ENCODE results near the gene SLC35F5.

DNA sequence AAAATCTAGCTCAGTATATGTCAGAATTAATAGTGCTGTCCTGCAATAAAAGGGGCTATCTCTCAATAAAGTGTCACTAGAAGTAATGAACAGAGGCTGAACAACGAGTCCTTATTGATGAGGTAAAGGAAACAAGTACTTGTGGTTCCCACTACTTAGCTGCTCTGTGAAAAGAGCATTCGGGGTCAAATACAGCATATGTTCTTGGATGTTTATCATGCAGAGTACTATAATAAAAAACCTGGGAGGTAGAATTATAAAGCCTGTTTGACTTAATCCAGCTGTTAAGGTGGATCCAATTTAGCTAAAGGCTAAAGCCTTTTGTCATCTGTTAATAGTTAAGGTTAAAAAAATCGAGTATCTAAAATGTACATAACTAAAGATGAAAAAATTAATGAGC, 32.4 kb downstream of the SLC35F5 start:
- no peak for TF ChIP-seq YY1 (IDR thresholded peaks at IDR 0.05; ENCODE audit: insufficient read depth, insufficient read length)
- no peak for TF ChIP-seq ZNF274 (IDR thresholded peaks at IDR 0.05; ENCODE audit: low read depth, low read length)
